HepG2 (cell line): ENCODE results near the gene SPAG8. TPM values are rescaled to one million over a fixed set of nuclear protein-coding genes. Genes with fewer than 3 reads are reported as not detected.
A peak's percentile ranks its signal among the peaks of the same experiment; 100 is the strongest.

Experiments
- CENPT ChIP-seq: sonication (generic); formaldehyde crosslinking; IDR thresholded peaks from 2 replicates; pipeline ENCODE4 v1.8.0; 2022; ENCODE audit warnings: low read depth, mild to moderate bottlenecking, moderate library complexity, missing genetic modification reagents
- HNRNPUL1 ChIP-seq: fragments of 200-400 bp; formaldehyde crosslinking; IDR thresholded peaks from 2 replicates; pipeline ENCODE4 v1.6.1; 2017; ENCODE audit warnings: low read depth, mild to moderate bottlenecking, low read length, moderate library complexity
- KDM3A ChIP-seq: IDR thresholded peaks from 2 replicates; pipeline ENCODE4 v1.6.1; 2018; ENCODE audit warnings: low read depth, missing compliant biosample characterization
- SOX5 ChIP-seq: IDR thresholded peaks from 2 replicates; pipeline ENCODE4 v1.6.1; 2016; ENCODE audit warnings: borderline replicate concordance
- XBP1 ChIP-seq: sonication (generic); formaldehyde crosslinking; IDR thresholded peaks from 2 replicates; pipeline ENCODE4 v1.5.0; 2020; ENCODE audit warnings: missing genetic modification reagents
- ZNF101 ChIP-seq: sonication (generic); formaldehyde crosslinking; IDR thresholded peaks from 2 replicates; pipeline ENCODE4 v1.4.0; 2020; ENCODE audit warnings: mild to moderate bottlenecking, low read depth, missing genetic modification reagents, borderline replicate concordance
- ZNF333 ChIP-seq: sonication (generic); formaldehyde crosslinking; IDR thresholded peaks from 2 replicates; pipeline ENCODE4 v1.4.0; 2020; ENCODE audit warnings: mild to moderate bottlenecking, missing genetic modification reagents, borderline replicate concordance
- ZNF496 ChIP-seq: sonication (generic); formaldehyde crosslinking; IDR thresholded peaks from 2 replicates; pipeline ENCODE4 v1.8.1; 2023; ENCODE audit warnings: mild to moderate bottlenecking, moderate library complexity, missing genetic modification reagents; ENCODE audit not compliant: insufficient replicate concordance
- ZNF605 ChIP-seq: sonication (generic); formaldehyde crosslinking; IDR thresholded peaks from 2 replicates; pipeline ENCODE4 v1.8.0; 2022; ENCODE audit warnings: mild to moderate bottlenecking, missing genetic modification reagents
- ZNF746 ChIP-seq: sonication (generic); formaldehyde crosslinking; IDR thresholded peaks from 2 replicates; pipeline ENCODE4 v1.8.0; 2022; ENCODE audit warnings: mild to moderate bottlenecking, missing genetic modification reagents
- ZNF761 ChIP-seq: sonication (generic); formaldehyde crosslinking; conservative IDR thresholded peaks from 2 replicates; pipeline ENCODE4 v1.4.0; 2020; ENCODE audit warnings: mild to moderate bottlenecking, missing genetic modification reagents
- polyA plus RNA-seq, 8 experiments: library from polyadenylated mRNA; depleted of rRNA in 3 of 8; stranded (reverse) in 7 of 8; unstranded in 1 of 8; fragments of >200 nt; fragmentation: Illumina TruSeq in 4 of 8; extraction: Trizol in 4 of 8; gene quantifications; 2 replicates each; pipeline versions ENCODE4 v1.2.1 to v1.2.3, GENCODE V29; 2011 to 2016; ENCODE audit warnings: low read depth in 4 of 8, missing spikeins in 1 of 8, mixed read lengths in 1 of 8; ENCODE audit not compliant: insufficient read depth in 1 of 8
- total RNA-seq, 5 experiments: library from RNA; depleted of rRNA; stranded (reverse); fragments of >200 nt; fragmentation: Illumina TruSeq; extraction: Trizol; gene quantifications; 2 replicates each; pipeline ENCODE4 v1.2.3, GENCODE V29; 2016; ENCODE audit warnings: low read depth in 1 of 5
- TF ChIP-seq, protein P1 (sequence below): sonication (generic); formaldehyde crosslinking; IDR thresholded peaks from 2 replicates; pipeline ENCODE4 v1.4.0; 2020; ENCODE audit warnings: missing genetic modification reagents
- TF ChIP-seq, protein P2 (sequence below), 2 experiments: sonication (generic) in 1 of 2; formaldehyde crosslinking in 1 of 2; IDR thresholded peaks; 2 replicates each; pipeline versions ENCODE4 v1.4.0 to v1.6.1; 2018 to 2020; ENCODE audit warnings: missing genetic modification reagents in 2 of 2, borderline replicate concordance in 1 of 2, low read depth in 1 of 2, mild to moderate bottlenecking in 1 of 2, missing biosample characterization in 1 of 2
- TF ChIP-seq, protein P3 (sequence below): sonication (generic); formaldehyde crosslinking; IDR thresholded peaks from 2 replicates; pipeline ENCODE4 v1.4.0; 2020; ENCODE audit warnings: missing genetic modification reagents
- TF ChIP-seq, protein P4 (sequence below): sonication (generic); formaldehyde crosslinking; IDR thresholded peaks from 2 replicates; pipeline ENCODE4 v1.8.0; 2022; ENCODE audit warnings: missing genetic modification reagents, low read depth, mild to moderate bottlenecking, borderline replicate concordance
- TF ChIP-seq, protein P5 (sequence below): sonication (generic); formaldehyde crosslinking; IDR thresholded peaks from 2 replicates; pipeline ENCODE4 v1.8.1; 2023; ENCODE audit warnings: missing genetic modification reagents, inconsistent platforms, borderline replicate concordance
- TF ChIP-seq, protein P6 (sequence below): sonication (generic); formaldehyde crosslinking; IDR thresholded peaks from 2 replicates; pipeline ENCODE4 v1.5.1; 2020; ENCODE audit warnings: mild to moderate bottlenecking, moderate library complexity, missing genetic modification reagents

SPAG8 gene
- total and polyA plus RNA-seq, 2 of the 13 experiments (the other 11 are each of a cell fraction or from before 2014, with no cell fraction given), result 0.18 to 0.27 TPM

DNA sequence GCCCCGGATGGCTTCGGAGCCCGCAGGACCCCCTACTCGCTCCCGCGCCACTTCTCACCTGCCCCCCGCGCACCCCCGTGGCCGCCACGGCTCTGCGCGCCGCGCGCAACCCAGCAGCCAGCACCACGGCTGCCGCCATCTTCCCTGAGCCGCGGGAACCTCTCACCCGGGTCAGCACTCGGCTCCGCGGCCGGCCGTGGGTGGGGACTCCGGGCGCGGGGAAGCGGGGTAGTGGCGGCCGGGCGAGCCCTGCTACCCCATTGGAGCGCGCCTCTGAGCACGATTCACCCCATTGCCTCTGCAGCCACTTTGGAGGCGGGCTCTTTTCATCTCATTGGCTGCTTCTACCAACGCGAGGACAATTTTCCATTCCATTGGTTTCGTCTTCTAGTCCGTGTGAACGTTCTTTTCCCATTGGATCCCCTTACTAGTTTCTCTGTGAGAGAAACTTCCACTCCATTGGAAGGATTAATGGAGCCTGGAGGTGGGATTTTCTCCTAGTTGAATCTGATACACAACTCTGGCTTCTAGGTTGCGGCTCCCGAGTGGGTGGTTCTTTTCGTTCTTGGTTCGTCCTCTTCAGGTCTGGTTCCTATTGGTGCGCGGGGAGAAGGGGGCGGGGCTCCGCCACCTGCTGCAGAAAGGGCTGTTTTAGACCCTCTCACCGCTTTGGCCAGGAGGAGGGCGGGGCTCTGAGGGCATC is 2.9 kb upstream of the SPAG8 start, which contains the start of gene HINT2 (continued):
- TF ChIP-seq ZNF746 (no peak), ZNF496 (no peak), XBP1 (CRISPR knock-in tag) (no peak), CENPT (no peak), HNRNPUL1 (no peak), ZNF101 (no peak), ZNF605 (peak; percentile 15), ZNF333 (CRISPR knock-in tag) (no peak), ZNF761 (CRISPR knock-in tag) (no peak), SOX5 (no peak), KDM3A (CRISPR knock-in tag) (no peak)
- TF ChIP-seq, protein P1, sequence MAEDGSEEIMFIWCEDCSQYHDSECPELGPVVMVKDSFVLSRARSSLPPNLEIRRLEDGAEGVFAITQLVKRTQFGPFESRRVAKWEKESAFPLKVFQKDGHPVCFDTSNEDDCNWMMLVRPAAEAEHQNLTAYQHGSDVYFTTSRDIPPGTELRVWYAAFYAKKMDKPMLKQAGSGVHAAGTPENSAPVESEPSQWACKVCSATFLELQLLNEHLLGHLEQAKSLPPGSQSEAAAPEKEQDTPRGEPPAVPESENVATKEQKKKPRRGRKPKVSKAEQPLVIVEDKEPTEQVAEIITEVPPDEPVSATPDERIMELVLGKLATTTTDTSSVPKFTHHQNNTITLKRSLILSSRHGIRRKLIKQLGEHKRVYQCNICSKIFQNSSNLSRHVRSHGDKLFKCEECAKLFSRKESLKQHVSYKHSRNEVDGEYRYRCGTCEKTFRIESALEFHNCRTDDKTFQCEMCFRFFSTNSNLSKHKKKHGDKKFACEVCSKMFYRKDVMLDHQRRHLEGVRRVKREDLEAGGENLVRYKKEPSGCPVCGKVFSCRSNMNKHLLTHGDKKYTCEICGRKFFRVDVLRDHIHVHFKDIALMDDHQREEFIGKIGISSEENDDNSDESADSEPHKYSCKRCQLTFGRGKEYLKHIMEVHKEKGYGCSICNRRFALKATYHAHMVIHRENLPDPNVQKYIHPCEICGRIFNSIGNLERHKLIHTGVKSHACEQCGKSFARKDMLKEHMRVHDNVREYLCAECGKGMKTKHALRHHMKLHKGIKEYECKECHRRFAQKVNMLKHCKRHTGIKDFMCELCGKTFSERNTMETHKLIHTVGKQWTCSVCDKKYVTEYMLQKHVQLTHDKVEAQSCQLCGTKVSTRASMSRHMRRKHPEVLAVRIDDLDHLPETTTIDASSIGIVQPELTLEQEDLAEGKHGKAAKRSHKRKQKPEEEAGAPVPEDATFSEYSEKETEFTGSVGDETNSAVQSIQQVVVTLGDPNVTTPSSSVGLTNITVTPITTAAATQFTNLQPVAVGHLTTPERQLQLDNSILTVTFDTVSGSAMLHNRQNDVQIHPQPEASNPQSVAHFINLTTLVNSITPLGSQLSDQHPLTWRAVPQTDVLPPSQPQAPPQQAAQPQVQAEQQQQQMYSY (CRISPR knock-in tag), result peak; percentile 36; the same call in 1 of the 2 replicates
- TF ChIP-seq, protein P2, sequence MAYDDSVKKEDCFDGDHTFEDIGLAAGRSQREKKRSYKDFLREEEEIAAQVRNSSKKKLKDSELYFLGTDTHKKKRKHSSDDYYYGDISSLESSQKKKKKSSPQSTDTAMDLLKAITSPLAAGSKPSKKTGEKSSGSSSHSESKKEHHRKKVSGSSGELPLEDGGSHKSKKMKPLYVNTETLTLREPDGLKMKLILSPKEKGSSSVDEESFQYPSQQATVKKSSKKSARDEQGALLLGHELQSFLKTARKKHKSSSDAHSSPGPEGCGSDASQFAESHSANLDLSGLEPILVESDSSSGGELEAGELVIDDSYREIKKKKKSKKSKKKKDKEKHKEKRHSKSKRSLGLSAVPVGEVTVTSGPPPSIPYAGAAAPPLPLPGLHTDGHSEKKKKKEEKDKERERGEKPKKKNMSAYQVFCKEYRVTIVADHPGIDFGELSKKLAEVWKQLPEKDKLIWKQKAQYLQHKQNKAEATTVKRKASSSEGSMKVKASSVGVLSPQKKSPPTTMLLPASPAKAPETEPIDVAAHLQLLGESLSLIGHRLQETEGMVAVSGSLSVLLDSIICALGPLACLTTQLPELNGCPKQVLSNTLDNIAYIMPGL (CRISPR knock-in tag; IDR thresholded peaks at IDR 0.05; ENCODE audit: borderline replicate concordance in 1 of 2, low read depth in 1 of 2), result peak; percentile 12 to 82; a peak in 3 of 4 replicates
- TF ChIP-seq, protein P3, sequence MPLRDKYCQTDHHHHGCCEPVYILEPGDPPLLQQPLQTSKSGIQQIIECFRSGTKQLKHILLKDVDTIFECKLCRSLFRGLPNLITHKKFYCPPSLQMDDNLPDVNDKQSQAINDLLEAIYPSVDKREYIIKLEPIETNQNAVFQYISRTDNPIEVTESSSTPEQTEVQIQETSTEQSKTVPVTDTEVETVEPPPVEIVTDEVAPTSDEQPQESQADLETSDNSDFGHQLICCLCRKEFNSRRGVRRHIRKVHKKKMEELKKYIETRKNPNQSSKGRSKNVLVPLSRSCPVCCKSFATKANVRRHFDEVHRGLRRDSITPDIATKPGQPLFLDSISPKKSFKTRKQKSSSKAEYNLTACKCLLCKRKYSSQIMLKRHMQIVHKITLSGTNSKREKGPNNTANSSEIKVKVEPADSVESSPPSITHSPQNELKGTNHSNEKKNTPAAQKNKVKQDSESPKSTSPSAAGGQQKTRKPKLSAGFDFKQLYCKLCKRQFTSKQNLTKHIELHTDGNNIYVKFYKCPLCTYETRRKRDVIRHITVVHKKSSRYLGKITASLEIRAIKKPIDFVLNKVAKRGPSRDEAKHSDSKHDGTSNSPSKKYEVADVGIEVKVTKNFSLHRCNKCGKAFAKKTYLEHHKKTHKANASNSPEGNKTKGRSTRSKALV (CRISPR knock-in tag), result no peak; the same call in 1 of the 2 replicates
- TF ChIP-seq, protein P4, sequence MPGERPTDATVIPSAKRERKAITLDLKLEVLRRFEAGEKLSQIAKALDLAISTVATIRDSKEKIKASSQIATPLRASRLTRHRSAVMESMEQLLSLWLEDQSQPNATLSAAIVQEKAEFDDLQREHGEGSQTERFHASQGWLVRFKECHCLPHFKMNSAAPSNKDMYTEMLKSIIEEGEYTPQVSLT (CRISPR knock-in tag), result no peak
- TF ChIP-seq, protein P5, sequence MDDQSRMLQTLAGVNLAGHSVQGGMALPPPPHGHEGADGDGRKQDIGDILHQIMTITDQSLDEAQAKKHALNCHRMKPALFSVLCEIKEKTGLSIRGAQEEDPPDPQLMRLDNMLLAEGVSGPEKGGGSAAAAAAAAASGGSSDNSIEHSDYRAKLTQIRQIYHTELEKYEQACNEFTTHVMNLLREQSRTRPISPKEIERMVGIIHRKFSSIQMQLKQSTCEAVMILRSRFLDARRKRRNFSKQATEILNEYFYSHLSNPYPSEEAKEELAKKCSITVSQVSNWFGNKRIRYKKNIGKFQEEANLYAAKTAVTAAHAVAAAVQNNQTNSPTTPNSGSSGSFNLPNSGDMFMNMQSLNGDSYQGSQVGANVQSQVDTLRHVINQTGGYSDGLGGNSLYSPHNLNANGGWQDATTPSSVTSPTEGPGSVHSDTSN (CRISPR knock-in tag), result no peak
- TF ChIP-seq, protein P6, sequence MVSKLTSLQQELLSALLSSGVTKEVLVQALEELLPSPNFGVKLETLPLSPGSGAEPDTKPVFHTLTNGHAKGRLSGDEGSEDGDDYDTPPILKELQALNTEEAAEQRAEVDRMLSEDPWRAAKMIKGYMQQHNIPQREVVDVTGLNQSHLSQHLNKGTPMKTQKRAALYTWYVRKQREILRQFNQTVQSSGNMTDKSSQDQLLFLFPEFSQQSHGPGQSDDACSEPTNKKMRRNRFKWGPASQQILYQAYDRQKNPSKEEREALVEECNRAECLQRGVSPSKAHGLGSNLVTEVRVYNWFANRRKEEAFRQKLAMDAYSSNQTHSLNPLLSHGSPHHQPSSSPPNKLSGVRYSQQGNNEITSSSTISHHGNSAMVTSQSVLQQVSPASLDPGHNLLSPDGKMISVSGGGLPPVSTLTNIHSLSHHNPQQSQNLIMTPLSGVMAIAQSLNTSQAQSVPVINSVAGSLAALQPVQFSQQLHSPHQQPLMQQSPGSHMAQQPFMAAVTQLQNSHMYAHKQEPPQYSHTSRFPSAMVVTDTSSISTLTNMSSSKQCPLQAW (CRISPR knock-in tag), result peak; percentile 25; the same call in 1 of the 2 replicates
